RPMI8226 (cell line): Measurements from ENCODE around the gene NTN1.

Experiments used
- DNase-seq: peaks from one replicate; pipeline ENCODE4 v3.0.0-alpha.2; 2015

Gene NTN1

DNA sequence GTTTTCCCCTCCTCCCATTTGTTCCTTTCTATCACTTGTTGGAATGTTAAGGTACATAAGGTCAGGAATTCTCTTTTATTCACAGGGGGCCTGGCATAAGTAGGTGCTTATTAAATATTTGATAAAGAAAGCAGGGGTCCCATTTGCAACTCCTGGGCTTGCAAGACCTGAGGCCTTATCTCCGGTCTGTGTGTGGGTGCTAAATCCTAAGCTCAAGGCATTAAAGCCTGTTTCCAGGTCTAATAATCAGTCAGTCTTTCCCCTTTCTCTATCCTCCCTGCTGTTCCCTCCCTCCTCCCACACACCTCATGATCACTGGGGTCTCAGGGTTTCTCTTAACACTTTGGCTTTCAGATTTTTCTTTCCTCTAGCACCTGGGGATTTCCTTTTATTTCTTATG is 17.1 kb downstream of the NTN1 start:
- DNase-seq = no peak

DNA sequence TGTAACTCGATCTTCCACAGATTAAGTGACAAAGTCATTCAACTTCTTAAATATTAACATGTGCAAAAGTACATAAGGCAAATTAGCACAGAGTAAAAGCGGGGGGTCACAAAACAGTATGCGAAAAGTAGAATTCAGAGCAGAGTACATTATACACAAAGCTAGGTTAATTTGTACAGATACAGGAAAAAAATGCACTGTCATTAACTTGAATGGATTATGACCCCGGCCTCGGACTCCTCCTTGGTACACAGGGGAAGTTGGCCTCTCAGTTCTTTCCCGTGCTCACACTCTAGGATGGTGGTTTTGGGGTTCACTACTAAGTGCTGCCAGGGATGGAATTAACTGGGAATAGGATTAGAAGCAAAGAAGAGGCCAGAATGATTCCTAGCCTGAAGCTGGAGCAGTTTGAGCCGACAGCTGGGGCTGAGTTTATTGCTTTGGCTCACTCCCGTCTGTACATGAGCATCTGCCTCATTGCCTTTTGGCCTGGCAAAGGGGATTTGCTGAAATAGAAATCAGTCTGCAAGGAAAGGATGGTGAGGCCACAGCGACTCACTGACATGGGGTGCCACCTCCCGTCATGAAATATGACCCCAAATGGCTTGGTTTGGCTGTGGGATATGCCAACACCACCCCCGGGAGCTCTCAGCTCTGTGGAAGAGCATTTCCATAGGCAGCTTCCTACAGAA is 23.6 kb downstream of the NTN1 start:
- no peak for DNase-seq

DNA sequence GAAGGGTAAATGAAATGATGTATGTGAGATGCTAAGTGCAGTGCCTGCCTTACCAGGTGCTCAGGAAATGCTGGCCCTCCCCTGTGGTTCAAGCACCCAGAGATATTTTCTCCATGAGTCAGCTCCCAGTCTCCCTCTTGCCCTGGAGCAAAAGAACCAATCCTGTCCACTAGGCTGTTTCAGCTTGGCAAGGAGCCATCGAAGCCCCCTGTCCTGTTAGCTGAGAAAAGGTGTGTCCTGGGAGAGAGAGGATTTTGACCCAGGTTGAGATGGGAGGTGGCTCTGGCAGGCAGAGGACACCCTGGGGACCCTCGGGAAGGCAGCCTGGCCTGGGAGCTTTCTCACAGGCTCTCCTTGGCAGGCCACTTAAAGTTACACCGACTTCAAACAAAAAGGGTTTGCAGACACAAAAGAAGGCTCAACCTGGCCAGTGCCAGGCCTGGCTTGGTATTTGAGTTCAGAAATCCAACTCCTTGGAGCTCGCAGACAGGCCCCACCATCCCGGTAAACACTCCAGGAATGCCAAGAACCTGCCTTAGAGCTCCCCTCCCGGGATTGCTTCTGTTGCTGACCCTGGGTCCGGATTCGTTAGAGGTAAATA is 29.6 kb downstream of the NTN1 start:
- DNase-seq = no peak

DNA sequence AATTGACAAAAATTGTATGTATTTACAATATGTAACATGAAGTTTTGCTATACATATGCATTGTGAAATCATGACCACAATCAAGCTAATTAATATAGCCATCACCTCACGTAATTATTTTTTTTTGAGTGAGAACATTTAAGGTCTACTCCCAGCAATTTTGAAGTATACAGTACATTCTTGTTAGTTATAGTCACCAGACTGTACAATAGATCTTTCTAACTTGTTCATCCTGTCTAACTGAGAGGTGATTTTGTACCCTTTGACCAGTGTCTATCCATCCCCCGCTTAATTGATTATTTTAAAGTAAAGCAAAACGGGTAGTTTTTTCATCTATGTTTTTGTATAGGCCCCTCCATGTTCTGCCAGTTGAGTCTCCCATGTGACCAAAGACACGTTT is 30.3 kb downstream of the NTN1 start:
- no peak for DNase-seq

DNA sequence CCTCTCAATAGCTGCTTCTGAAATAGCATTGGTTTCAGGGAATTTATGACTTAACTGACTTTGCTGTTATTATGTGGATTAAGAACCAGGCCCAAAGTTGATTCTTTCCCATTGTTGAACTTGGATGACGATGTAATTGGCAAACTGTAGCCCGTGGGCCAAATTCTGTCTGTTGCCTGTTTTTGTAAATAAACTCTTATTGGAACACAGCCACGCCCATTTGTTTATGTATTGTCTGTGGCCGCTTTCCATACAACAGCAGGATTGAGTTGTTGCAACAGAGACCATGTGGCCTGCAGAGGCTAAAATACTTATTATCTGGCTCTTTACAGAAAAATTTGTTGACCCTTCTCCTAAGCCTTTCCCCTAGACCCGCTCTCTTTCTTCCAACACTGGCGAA is 31.6 kb downstream of the NTN1 start:
- no peak for DNase-seq

DNA sequence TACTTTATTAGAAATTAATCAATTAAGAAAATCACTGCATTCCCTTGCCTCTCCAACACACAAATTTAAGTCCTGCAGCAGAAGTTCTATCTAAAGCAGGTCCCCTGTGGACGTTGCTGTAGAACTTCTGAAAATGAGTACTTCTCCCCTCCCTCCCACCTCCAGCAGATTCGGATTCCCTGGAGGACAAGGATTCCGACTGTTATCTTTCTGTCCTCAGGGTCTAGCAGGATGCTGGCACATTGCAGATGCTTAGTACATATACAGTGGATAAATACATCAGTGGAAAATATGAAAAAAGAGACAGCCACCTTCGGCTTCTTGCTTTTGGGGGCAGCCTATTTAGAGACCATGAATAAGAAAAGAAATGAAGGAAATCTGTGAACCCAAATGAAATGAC is 32.1 kb downstream of the NTN1 start:
- DNase-seq = no peak

DNA sequence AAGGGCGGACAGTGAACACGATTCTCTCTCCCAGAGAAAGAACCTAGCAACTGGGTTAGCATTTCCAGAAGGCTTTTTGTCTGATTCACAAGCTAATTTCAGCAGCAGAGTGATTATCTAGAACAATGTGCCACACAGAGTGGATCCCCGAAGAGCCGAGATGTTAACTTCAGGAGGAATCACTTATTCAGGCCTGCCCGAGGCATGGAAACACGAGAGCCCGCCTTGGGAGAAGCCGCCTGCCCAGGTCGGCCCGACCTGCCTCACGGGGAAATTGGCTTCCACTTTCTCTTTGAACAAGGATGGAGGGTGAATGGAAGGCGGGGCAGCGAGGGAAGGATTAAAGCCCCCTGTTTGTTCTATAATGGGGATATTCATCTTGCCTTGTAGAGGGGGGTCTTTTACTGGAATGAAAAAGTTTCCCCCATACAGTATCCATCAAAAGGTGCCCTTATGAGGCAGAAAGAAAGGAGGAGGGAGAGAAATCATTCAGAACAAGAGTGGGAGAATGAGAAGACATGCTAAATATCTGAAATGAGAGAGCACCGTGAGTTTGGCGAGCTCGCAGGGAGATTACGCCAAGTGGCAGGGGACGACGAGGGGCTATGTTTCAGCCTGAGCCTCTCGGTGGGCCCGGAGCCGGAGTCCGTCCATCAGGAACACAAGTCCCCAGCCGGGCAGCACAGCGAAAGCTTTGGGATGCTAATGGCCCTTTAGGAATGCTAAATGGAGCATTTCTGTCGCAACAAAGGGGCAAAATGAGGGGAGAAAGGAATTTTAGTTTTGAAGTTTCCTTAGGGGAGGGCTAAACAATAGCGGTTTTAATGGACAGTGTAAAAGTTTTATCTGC is 33.0 kb downstream of the NTN1 start:
- no peak for DNase-seq

DNA sequence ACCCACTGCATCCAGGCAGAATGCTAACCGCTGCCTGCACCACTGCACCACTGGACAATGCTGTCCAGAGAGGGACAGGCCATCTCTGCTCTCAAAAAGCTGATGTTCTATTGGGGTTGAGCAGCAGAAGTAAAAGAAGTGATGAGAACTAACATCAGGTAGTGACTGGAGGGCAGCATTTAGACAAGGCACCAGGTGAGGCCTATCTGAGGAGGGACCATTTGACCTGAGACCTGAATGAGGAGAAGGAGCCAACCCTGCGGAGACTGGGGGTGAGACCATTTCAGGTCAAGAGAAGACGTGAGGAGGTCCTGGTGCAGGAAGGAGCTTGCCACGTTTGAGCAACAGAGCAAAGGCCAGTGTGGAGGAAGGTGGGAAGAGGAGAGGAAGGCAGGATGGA is 34.0 kb downstream of the NTN1 start:
- DNase-seq = no peak

DNA sequence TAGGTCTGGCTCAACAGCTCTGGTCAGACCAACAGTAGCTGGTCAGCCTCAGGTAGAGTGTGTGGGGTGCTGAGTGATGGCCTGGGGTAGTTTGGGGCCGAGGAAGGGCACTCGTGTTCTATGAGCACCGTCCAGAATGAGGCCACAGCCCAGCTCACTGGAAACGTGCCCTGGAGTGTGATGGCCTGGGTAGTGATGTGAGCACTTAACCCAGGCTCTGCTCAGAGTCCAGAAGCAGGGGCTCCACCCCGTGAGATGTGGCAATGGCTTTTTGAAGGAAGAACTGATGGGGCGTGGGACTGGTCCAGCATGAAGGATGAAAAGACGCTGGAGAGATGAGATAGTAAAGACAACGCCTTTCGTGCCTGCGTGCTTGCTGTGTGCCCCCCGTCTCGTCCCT is 35.3 kb downstream of the NTN1 start:
- DNase-seq = no peak

DNA sequence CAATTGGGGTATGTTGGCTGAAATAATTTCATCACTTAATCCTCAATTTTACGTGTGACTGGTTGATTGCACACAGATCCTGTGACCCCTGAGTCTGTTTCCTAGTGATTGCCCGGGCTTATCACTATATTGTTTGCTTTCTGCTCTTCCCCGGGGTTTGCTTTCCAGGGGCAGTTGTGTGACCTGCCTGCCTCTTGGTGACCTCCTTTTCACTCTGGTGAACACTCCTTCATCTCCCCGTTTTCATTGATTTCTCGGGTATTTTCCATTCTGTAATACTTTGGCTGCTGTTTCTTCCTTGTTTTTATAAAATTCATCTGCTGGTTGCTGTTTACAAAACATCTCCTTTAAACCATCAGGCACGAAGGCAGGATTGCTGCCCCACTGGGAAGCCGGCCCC is 36.0 kb downstream of the NTN1 start:
- no peak for DNase-seq

DNA sequence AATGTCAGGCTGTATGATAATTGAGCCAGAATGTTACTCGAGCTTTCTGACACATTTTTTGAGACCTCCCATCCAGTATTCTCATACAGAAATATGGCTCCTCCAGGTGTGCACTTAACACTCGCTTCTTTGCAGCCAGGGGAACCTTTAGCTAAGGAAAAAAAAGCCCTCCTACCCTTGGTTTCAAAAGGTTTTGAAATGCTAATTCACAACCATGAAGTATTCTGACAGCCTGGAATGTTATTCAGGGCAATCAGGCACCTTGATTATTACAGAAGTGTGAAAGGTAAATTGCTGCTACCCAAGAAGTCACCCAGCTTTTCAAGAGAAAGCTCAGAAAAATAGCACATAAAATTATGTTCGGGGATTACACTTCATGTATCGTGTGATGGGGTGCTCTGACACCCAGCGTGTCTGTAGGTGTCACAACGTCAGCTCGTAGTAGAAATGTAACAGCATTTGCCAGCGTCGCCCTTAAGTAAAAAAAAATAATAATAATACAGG is 41.1 kb downstream of the NTN1 start:
- no peak for DNase-seq

DNA sequence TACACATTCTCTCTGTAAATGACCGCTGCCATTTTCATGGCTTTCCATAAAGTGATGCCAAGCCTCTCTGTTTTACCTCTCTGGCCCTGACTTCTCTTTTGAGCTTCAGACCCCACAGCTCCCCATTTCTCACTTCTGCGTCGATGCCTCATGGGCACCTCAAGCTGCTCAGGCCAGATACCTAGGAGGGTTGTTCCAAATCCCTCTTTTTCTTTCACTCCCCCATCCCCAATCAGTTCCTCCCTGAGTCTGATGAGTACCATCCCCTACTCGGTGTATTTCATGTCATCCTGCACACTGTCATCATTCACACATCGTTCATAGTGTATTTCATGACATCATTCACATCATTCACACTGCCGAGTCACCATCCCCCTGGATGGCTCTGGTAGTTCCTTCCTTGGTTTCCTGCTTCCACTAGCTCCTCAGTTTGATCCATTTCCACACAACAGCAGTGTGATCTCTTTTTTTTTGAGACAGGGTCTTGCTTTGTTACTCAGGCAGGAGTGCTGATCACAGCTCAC is 43.1 kb downstream of the NTN1 start:
- DNase-seq = no peak

DNA sequence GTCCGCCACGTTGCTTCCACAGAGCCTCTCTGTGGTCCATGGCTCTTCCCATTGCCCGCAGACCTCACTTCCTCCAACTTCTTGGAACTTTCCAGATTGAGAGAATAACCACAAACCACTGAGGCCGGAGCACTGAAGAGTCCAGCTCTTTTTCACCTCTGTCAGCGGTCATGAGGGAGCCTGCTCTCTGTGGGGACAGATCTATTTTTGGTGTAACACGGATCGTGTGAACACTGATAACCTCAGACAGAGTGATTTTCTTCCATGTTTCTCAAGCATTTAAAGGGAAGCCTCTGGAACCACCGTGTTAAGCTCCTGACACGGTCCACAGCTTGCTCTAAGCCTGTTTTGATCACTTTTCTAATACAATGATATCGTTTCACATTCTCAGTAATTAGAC is 49.7 kb downstream of the NTN1 start:
- DNase-seq = no peak

DNA sequence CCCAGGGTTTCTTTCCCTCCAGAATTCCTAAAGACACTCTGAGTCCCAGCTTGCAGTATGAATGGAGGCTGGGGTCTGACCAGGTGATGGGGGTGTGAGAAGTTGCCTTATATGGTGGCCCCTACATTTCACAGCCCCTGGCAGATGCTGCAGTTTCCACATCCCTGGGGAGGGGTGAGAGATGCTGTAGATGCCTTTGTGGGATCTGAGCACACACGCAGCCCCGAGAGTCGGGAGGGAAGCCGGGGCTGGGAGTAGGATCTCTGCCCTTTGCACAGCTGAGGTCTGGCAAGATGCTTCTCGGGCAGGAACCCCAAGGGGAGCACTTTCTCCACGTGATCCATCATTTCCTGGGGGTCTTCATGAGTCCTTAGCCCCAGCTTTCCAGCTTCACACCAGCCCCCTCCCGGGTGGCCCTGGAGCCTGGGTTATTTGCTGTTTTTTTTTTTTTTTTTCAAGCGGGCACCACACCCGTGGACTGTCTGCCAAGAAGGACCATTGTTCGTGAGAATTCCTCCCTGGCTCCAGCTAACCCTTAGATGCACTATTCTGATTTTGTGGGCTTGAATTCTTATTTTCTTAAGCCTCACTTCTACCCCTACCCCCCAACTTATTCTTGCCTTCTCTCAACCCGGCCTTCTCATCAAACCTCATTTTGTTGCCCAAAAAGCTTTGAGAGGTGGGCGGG is 50.6 kb downstream of the NTN1 start:
- DNase-seq = no peak

DNA sequence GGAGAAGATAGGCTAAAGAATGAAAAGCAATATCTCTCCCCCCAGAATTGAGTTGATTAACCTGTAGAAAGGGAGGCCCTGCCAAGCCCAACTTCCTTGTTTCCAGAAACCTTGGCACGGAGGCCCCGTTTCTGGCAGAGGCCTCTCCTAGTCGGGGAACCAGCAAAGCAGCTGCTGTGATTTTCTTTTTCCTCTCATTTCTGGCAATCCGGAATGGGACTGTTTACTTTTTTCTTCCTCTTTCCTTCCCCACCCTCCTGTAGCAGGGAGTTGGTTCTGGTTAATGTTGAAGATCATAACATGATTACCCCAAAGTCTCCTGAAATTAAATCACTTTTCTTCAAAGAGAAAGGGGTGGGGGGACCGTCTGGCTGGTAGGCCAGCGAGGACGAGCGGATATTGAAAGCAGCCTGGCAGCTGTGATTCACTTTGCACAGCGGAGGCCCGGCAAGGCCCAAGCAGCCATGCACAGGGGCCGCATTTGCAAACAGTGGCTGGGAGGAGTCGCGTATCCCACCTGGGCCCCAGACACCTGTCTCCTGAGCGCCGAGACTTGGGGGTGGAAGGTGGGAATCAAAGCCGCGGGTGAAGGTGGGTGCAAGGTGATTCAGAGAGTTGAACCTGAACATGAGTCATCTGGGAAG is 51.5 kb downstream of the NTN1 start:
- DNase-seq = no peak

DNA sequence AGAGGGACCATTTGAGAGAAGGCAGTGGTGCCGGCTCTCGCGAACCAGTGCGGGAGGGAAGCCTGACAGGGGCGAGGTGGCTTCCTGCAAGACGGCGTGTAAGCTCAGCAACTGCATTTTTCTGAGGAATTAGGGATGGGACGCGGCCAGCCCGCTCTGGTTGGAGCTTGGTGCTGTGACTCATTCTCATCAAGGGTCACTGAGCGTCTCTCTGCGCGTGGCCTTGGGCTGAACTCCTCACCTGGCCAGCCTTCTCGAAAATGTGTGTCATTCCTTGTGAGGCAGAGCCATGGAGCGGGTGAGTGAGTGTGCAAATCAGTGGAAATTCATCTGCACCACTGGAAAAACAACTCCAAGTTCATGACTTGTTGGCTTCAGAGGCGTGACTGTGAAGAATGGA is 52.8 kb downstream of the NTN1 start:
- no peak for DNase-seq

DNA sequence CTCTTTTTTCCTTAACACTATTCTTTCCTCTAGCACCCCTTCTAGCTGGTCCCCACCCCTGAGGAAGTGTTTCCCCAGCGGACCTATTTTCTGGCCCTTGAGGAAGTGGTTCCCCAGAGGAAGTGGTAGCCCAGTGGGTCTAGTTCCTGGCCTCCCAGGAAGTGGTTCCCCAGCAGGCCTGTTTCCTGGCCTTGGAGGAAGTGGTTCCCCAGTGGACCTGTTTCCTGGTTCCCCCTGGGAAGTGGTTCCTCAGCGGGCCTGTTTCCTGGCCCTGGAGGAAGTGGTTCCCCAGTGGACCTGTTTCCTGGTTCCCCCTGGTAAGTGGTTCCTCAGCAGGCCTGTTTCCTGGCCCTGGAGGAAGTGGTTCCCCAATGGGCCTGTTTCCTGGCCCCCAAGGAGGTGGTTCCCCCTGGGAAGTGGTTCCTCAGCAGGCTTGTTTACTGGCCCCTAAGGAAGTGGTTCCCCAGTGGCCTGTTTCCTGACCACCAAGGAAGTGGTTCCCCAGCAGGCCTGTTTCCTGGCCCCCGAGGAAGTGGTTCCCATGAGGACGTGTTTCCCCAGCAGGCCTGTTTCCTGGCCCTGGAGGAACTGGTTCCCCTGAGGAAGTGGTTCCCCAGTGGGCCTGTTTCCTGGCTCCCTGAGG is 58.3 kb downstream of the NTN1 start:
- DNase-seq = no peak

DNA sequence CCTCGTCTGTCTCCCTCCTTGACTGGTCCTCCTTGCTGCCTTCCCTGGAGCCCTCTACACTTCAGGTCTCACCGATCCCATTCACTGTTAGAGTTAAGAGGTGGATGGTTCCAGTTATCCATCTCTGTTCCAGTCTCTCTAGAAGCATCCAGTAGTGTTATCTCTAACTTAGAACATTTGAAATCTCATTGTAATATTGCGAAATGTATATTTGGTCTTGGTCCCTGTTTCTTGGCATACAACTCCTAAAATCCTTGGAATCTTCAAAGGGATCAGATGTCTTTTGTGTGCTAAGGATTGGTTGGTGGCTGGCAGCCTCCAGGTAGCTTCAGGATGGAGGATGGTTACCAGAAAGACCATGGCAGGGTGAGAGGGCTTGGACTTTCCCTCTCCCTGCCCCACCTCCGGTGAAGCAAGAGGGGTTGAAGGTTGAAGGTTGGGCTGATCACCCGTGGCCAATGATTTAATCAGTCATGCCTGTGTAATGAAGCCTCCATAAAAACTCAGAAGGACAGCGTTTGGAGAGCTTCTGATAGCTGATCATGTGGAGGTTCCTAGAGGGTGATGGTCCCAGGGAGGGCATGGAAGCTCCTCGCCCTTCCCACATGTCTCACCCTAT is 59.1 kb downstream of the NTN1 start:
- no peak for DNase-seq

DNA sequence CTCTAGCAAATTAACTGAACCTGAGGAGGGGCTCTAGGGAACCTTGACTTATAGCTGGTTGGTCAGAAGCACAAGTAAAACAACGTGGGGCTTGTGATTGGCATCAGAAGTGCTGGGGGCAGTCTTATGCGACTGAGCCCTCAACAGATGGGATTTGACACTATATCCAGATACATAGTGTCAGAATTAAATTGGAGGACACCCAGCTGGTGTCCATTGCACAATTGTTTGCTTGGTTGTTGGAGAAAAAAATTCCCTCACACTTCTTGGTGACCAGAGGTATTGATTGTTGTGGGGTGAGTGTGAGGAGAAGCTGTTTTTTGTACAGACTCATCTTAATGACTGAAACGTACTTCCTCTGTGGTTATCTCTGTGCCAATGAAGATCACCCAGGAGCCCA is 59.7 kb downstream of the NTN1 start:
- DNase-seq = no peak

DNA sequence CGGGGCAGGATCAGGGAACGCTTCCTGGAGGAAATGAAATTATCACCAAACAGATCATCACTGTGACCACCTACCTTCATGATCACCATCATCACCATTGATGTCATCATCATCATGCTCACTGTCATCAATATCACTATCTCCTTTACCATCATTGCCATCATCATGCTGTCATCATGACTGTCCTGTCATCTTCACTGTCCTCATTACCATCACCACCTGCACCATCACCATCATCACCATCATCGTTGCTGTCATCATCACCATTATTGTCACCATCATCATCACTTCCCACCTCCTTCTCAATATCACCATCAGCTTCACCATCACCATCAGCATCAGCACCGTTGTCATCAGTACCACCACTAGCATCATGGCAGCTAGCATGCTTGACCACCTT is 65.3 kb downstream of the NTN1 start:
- DNase-seq = no peak

DNA sequence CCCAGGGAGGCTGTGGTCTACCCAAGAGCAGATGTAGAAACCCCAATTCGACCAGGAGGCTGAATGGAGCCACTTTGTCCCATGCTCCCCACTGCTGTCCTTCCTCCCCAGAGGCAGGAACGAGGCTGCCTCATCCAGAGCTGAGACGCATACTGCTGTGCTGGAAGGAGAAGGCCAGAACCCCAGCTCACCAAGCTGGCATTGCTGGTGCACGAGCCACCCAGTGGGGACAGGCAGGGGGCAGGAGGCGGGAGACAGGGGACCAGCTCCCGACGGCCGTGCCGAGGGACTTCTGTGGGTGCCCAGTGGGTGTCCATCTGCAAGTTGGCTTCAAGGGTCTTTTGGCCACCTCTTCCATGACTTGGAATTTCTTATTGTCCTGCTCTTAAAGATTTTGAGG is 66.6 kb downstream of the NTN1 start:
- no peak for DNase-seq

DNA sequence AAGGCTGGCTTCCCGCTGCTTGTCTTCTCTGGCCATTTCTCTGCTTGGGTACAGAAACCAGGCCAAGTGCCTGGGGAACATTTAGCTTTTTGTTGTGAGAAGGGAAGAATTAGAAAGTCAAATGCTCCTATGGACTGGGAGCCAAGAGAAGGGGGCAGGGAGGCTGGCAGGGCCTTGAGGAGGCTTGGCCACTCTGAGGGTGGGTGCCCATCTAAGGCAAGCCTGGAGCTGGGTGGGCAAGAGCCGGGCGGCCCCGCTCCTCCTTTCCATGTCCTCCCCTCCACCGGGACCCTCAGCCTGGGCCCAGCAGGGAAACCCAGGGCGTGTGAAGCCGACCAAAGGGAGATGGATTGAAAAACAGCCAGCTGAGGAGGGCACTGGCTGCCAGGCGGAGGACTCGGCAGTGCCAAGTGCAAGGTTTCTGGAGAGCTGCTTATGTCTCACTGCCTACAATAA is 69.4 kb downstream of the NTN1 start:
- DNase-seq = no peak
